Hippocampal formation (tissue), 2 donors: ENCODE measurements around the gene TARS1.
"Not testable (repeated sequence)": the region's sequence is repeated elsewhere in the genome, so short reads cannot be mapped to it uniquely, and the experiment has no call there.

Experiments
- DNase-seq, 2 donors: peaks; one replicate each; lab custom pipeline; 2025; lab: John Stamatoyannopoulos, UW

The TARS1 gene

DNA sequence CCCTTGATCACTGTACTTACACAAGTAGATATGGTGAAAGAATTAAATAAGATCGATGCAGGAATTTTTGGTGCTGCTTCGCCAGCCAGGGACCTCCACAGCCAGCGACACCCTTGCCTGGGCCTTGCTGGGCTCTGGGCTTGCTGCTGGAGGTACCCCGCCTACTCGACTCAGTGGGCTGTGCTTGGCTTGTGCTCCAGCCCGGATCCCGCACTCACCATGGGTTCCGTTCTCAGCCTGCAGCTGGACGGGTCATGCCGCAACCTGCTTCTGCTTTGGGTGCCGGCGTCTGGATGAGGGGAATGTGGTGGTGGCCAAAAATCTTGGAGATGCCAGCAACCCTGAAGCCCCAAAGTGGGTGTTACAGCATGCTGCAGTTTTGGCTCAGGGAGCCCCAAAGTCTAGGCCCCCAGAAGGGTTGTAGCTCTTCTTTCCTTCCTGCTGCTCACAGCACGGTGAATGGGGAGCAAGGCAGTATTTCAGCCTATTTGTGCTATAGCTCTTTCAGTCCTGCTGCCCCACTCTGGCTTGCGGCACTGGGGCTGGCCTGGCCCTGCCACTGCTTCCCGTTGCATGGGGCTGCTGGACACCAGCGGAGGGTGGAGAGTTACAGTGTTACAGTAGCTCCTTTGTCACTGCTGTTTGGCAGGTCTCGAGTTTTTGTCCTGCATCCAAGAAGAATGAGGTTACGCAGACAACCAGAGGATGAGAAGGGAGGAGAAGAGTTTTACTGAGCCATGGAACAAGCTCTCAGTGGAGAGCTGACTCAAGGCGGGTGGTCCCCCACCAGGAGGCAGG, 48.0 kb downstream of the TARS1 start:
- no peak for DNase-seq

GRCh38 chr5:33489481-33490067, 48.8 kb downstream of the TARS1 start:
- no peak for DNase-seq

- DNase-seq = no peak
Measured at GRCh38 chr5:33490071-33490665, 49.4 kb downstream of the TARS1 start.

DNA sequence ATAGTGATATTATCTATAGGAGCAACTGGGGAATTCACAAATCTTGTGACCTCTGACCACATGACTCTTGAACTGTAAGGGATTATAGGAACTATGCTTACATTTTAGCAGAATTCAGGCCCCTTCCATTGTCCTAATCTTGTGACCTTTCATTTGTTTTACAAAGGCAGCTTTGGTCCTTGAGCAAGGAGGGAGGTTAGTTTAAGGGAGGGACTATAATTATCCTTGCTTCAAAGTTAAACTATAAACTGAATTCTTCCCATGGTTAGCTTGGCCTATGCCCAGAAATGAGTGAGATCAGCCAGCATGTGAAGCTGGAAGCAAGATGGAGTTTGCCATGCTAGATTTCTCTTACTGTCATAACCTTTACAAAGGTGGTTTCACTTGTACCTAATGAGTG, 51.2 kb downstream of the TARS1 start:
- no peak for DNase-seq

- DNase-seq = no peak
Measured at GRCh38 chr5:33494466-33494865, 53.7 kb downstream of the TARS1 start.

DNA sequence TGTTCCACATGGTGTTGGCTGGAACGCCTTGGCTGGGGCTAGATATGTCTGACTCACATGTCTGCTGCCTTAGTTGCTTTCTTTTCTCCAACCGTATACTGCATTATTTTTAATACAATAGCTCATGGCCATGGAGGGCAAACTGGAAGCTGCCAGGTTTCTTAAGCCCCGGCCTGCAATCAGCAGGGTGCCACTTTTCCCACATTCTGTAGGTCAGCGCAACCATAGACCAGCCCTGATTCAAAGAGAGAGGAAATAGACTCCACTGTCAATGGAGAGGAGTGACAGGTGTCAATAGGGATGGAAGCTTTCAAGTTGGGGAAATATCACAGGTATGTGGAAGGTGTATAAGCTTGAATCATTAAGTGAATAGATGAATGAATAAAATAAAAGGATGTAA, 60.5 kb downstream of the TARS1 start:
- DNase-seq = no peak

DNA sequence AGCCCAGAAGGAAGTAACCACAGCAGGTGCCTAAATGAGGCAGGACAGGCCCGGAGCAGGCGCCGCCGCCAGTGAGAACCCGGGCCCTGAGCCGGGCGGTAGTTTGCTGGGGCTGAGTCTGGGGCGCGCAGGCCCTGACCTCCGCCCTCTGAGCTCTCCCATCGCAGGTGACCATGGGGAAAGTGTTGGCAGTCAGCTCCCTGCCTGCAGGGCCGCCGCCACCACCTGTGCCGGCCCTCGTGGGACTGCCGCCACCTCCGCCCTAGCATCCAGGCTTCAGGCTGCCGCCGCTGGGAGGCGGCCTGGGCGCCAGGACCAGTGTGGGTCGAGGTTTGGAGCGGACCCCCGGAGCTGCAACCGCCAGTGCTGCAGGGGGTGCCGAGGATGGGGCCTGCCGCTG, 61.1 kb downstream of the TARS1 start:
- no peak for DNase-seq

GRCh38 chr5:33504570-33504969, 63.8 kb downstream of the TARS1 start:
- DNase-seq = no peak

DNA sequence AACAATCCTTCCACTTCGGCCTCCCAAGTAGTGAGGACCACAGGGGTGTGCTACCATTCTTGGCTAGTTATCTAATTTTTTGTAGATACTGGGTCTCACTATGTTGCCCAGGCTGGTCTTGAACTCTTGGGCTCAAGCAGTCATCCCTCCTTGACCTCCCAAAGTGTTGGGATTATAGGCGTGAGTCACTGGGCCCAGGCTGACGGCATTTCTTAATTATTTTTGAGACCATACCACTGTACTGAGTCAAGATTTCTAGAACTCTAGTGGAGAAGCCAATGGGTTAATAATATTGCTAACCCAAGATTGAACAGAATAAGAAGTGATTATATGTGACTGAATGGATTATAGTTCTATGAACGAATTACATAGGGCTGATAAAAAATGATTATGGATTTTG, 66.7 kb downstream of the TARS1 start:
- DNase-seq = no peak

DNA sequence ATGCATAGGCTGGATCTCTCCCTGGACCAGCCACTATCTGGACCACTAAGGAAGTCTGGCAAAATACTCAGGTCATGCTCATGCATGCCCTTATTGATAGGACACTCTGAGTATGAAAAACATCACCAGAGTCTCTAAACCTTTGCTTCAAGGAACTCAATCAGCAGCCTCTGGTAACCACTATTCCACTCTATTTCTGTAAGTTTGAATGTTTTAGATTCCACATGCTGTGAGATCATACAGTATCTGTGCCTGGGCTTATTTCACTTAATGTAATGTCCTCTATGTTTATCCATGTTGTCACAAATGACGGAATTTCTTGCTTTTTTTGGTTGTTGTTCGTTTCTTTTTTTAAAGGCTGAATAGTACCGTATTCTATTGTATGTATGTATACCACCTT, 68.3 kb downstream of the TARS1 start:
- no peak for DNase-seq

DNA sequence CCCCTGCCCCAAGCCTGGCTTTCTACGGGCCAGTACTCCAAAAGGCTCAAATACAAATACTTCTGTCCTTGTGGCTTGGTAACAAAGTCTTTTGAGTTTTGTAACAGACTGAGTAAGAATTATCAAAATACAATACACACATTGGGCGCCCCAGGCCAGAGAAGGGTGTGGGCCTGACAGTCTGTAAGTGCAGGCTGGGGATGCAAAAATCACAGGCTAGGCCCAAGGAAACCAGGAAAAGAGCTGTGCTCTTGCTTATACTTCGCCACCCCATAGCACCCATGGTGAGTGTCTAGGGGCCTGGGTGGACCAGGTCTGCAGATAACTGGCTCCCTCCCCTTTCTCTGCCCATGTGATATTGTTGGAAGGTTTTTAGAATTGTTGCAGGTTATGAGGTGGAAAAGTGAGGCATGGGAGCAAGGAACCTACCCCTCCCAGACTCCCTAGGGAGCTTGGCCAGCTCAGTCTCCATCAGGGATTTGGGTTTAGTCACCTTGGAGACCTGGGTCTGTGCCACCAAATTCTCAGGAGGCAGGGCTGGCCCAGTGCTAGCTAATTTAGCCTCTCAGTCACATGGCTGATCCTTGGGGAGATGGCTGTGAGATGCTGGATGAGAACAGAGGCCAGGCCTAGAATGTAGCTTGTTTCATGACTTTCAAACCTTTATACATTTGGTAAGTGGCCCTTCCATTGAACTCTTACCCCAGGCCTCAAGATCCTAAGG, 72.9 kb downstream of the TARS1 start:
- DNase-seq = no peak

- not testable (repeated sequence) for DNase-seq
Measured at GRCh38 chr5:33515366-33515765, 74.6 kb downstream of the TARS1 start.

DNA sequence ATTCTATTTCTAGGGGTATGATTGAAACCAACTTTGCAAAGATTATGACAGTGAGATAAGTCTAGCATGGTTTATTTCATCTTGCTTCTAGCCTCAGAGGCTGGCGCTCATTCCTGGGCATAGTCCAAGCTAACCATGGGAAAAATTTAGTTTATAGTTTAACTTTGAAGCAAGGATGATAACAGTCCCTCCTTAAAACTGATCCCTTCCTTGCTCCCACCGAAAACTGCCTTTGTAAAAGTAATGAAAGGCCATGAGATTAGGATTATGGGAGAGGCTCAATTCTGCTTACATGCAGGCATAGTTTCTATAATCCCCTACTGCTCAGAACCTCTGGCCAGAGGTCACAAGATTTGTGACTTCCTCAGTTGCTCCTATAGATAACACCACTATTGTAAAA, 75.7 kb downstream of the TARS1 start:
- DNase-seq = no peak
